NCI-H1105 treated with DMSO at 0.1 percent for 48 hours (cell line): Measurements from ENCODE around the gene EXD3.

Source experiments
- DNase-seq: peaks from one replicate; lab custom pipeline; 2025; lab: John Stamatoyannopoulos, UW

The EXD3 gene

DNA sequence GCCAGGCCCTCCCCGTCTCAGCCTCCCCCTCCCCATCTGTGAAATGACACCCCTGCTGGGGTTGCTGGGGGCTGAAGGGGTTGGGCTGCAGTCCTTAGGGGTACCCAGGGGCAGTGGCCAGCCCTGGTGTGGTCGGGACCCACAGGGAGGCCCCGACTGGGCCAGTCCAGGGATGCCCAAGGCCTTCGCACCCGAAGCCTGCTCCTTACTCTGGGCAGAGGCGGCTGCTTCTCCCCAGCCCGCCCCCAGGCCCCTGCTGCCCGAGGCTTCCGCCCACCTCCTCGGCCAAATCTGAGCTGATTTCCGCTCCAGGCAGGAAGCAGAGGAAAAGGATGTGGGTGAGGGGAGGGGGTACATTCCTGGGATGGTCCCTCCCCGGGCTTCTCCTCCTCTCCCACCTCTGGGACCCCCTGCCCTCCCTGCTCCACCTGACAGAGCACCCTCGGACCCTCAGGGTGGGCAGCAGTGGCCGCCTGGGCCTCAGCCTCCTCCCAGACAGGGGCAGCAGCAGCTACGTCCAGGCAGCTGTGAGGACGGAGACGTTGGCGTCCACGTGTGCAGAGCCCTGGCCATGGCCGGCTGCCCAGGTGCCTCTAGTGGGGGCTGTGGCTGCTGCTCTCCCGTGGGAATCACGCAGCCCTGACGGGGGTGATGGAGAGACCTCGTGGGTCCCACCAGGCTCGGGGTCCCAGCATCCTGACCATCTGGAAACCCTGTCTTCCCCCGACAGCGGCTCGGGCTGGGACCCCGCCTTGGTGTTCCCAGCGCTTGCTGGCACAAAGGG is 116.7 kb downstream of the EXD3 start:
- DNase-seq, result no peak

DNA sequence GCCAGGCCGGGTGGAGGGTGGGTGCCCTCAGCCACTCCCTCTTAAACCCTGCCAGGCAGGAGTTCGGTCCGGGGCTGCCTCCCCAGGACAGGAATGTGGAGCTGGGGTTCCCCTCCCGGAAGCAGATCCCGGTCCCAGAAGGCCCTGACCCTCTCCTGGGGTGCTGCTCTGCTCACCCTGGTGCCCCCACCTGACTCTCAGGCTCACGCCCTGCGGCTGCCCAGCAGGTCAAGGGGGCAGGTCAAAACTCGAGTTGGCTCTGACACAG is 117.2 kb downstream of the EXD3 start:
- DNase-seq, result no peak

- DNase-seq, result peak; percentile 57
These were observed 117.7 kb downstream of the EXD3 start for GRCh38 chr9:137305060-137305797.

GRCh38 chr9:137304383-137305059 is 118.4 kb downstream of the EXD3 start:
- DNase-seq, result no peak

GRCh38 chr9:137303893-137304382 is 119.0 kb downstream of the EXD3 start:
- no peak for DNase-seq

- DNase-seq, result no peak
These were observed 119.6 kb downstream of the EXD3 start for GRCh38 chr9:137303151-137303892.

GRCh38 chr9:137302449-137303150 is 120.4 kb downstream of the EXD3 start:
- no peak for DNase-seq

GRCh38 chr9:137302118-137302448 is 120.9 kb downstream of the EXD3 start, which contains the start of gene NRARP:
TSS of gene NRARP (minus strand) at chr9:137302271. CDS start at chr9:137301928, 343 bp downstream.
- peak; percentile 56 for DNase-seq

DNA sequence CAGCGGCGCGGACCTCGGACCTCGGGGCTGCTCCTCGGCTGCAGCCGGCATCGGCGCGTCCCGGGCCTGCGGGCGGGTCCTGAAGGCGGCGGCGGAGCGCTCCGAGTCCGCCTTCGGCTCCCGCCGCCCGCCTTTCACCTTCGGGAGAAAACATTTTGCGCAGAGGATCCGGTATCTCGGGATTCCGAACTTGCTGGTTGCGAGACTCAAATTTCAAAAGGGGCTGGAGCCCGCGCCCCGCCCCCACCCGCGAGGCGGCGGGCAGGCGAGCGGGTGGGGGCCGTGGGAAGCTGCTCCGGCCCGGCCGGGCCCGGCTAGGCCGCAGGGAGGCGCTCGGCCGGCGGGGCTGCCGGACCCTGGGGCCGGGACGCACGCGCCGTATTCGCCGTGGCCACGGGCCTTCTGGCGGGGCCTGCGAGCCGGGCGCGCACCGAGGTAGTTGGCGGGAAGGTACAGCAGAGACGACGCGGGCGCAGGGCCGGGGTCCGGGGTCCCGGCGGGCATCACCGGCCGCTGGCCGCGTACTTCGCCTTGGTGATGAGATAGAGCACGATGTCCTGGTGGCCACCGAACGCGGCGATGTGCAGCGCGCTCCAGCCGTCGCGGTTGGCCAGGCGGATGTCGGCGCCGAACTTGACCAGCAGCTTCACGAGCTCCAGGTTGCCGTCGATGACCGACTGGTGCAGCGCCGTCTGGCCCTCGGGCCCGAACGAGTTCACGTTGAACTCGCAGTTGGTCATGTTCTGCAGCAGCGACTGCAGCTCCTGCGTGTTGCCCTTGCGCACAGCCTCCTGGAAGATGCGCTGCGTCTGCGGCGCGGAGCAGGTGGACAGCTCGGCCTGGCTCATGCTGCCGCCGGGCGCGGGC is 121.6 kb downstream of the EXD3 start:
- peak; percentile 16 for DNase-seq

- no peak for DNase-seq
These were observed 122.3 kb downstream of the EXD3 start for GRCh38 chr9:137300567-137301080.

- peak; percentile 32 for DNase-seq
These were observed 123.0 kb downstream of the EXD3 start for GRCh38 chr9:137299938-137300337.

GRCh38 chr9:137299203-137299565 is 123.8 kb downstream of the EXD3 start:
- DNase-seq, result no peak

GRCh38 chr9:137298401-137299202 is 124.4 kb downstream of the EXD3 start:
- no peak for DNase-seq

GRCh38 chr9:137297966-137298365 is 125.0 kb downstream of the EXD3 start:
- DNase-seq, result no peak

DNA sequence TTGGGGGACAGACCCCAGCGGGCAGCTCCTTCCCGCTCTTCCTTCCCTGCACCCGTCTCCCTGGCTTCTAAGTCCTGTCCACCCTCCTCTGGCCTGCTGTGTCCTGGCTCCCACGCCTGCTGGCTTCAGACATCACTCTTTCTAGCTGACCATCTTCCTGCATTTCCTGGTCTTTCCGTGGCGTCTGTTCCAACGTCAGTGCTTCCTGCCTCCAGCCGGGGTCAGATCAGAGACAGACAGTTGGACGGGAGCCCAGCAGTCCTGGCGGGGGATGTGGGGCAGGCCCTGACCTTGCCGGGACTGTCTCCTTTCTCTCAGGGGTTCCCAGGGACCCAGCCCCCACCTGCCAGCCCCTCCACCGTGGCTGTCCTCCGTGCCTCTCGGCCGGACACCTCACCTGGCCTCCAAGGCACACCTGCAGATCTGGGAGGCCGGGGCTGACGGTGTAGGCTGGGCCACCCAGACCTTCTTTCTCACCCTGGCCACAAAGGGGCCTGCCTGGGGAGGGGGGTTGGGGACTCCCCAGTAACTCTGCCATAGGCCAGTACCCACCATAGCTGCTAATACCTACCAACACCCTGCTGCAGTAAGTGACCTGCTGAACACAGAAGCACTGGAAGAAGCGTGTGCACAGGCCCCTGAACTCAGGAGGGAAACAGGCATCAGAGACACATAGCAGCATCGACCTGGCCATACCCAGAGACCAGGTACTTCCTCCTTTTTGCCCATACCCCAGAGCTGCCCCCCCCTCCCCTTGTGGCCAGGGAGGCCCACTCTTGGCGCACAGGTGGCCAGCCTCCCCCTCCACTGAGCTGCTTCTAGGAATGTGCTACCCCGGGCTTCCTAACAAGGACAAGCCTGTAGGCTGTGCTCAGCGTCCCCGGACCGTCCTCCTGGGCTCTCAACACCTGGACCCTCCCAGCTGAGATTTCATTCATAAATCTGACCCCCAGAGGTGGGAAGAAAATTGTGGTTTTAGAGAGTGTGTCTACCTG is 126.0 kb downstream of the EXD3 start:
- no peak for DNase-seq

GRCh38 chr9:137295849-137296669 is 126.9 kb downstream of the EXD3 start:
- DNase-seq, result no peak

DNA sequence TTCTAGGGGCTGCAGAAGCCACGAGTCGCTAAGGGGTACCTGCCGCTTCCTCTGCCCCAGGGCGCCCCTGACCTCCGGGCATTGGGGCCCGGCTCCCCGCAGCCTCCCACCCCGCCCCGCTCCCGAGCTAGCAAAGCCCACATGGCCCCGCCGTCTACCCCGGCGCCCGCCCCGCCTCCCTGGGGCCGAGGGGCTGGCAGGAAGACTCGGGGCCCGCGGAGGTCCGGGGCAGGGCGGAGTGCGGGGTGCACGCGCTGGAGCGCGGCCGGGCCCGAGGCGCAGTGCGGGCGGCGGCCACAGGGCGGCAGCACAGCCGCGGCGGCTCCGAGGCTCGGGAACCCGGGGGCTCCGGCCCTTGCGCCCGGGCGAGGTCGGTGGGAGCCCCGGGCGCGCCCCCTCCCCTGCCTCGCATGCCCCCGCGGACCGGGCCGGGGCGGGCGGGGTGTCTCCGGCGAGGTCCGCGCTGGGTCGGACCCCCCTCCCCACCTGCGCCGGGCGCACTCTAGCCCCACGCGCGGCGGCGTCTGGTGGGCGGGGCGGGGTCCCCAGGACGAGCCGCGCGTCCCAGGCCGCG is 127.6 kb downstream of the EXD3 start:
- no peak for DNase-seq
